Body of pancreas (tissue), 4 donors: Measurements from ENCODE around the gene TMEM107. TPM values are rescaled to one million over a fixed set of nuclear protein-coding genes. Genes with fewer than 3 reads are reported as not detected.

Source experiments
- ATAC-seq: fragments of 150-250 bp; one replicate; pipeline ENCODE4 v1.9.1; 2016
- DNase-seq, 4 donors: peaks; one replicate each; pipeline ENCODE4 v3.0.0-alpha.2; 2019
- H3K27ac ChIP-seq, 4 donors: fragments of 200-600 bp; sonication (generic); 1 replicate in 3 of 4; 2 replicates in 1 of 4; pipeline versions ENCODE4 v1.5.1 to v1.6.1; 2016 to 2019; ENCODE audit warnings: mild to moderate bottlenecking in 1 of 4, mixed read lengths in 1 of 4, moderate library complexity in 1 of 4
- H3K27me3 ChIP-seq, 2 donors: fragments of 200-600 bp; sonication (generic); one replicate each; pipeline ENCODE4 v1.6.0; 2016; ENCODE audit warnings: mild to moderate bottlenecking in 1 of 2
- H3K36me3 ChIP-seq, 2 donors: fragments of 200-600 bp; sonication (generic); replicated peaks in 1 of 2; 2 replicates each; pipeline ENCODE4 v1.5.1; 2016; ENCODE audit warnings: low read depth in 2 of 2; ENCODE audit not compliant: insufficient read depth in 1 of 2
- H3K4me1 ChIP-seq: fragments of 200-600 bp; sonication (generic); one replicate; pipeline ENCODE4 v1.6.0; 2016
- H3K4me3 ChIP-seq, 2 donors: fragments of 200-600 bp; sonication (generic); 1 replicate in 1 of 2; 2 replicates in 1 of 2; pipeline ENCODE4 v1.5.1; 2016 to 2019
- H3K9me3 ChIP-seq, 3 donors: fragments of 200-600 bp; sonication (generic); 1 replicate in 2 of 3; 2 replicates in 1 of 3; pipeline ENCODE4 v1.5.1; 2016
- POLR2A ChIP-seq, 3 donors: fragments of 450-650 bp; IDR thresholded peaks; one replicate each; pipeline ENCODE4 v1.6.1; 2016; ENCODE audit warnings: antibody characterized with exemption in 3 of 3, mild to moderate bottlenecking in 2 of 3
- WGBS, 2 donors: methylation state at CpG; one replicate each; pipeline ENCODE4 v1.1.5; 2017; 5-methylcytosine and 5-hydroxymethylcytosine counted together
- intact Hi-C: fragments of 100-400 bp; cut with DNase I; formaldehyde crosslinking; loops from one replicate; pipeline ENCODE4 v1.15.1; 2023
- total RNA-seq, 2 donors: library from RNA; depleted of rRNA; stranded (reverse); fragments of >200 nt; gene quantifications; one replicate each; pipeline ENCODE4 v1.1.0, GENCODE V29; 2016
- TF ChIP-seq, protein P1 (sequence below), 7 experiments: fragments of 450-650 bp in 4 of 7; fragments of 200-600 bp in 3 of 7; sonication (generic) in 3 of 7; IDR thresholded peaks; one replicate each; pipeline ENCODE4 v1.5.1; 2016 to 2019; ENCODE audit warnings: antibody characterized with exemption in 7 of 7

TMEM107 gene
- total RNA-seq, 2 donors from 2014 or later: 7.6 to 12.7 TPM

DNA sequence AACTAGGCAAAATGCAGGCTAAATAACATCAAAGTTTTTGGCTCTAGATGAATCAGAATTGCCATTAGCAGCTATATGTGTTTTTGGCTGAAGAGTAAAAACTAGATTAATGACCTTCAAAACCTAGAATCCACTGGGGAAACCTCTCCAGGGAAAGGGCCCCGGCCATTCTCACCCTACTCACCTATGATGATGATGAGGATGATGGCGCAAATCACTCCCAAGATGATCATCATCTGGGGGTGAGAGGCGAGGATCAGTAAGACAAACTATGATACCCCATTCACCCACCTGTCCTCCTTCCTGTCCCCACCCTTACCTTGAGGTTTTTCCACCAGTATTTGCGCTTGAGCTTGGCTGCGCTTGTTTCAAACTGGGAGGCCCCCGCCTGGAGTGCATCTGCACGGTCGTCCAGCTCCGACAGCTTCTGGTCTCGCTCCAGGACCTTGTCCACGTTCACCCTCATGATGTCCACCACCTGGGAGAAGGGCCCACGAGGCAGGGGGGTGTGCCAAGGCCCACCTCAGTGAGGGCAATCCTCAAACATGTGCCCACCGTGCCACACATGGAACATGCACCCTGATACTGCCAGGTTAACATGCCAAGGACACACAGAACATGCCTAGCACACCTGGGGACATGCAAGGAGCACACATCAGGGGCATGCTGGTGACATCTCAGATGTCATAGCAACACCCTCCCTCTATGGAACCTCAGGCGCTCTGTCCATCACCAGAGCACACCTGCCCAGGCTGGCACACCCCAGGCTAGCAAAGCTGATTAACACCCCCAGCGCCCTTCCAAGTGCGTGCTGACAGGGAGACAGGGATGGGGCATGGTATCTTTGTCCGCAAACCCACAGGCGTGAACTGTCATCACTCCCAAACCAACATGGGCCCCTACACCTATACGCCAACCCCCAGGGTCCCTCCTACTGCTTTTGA, 14.6 kb downstream of the TMEM107 start:
- Histone ChIP-seq H3K27me3 (no peaks in the 10 kb centered on the region), H3K36me3 (no peaks in the 10 kb centered on the region), H3K9me3 (no peaks in the 10 kb centered on the region), H3K4me3 (peak overlapping the region; percentile 72 to 85), H3K27ac (peak overlapping the region; percentile 90 to 99 (median 99)), H3K4me1 (peaks cover 56% of the 10 kb centered on the region)
- intact Hi-C loops: no loop called here
- DNase-seq: no peak
- TF ChIP-seq, protein P1, sequence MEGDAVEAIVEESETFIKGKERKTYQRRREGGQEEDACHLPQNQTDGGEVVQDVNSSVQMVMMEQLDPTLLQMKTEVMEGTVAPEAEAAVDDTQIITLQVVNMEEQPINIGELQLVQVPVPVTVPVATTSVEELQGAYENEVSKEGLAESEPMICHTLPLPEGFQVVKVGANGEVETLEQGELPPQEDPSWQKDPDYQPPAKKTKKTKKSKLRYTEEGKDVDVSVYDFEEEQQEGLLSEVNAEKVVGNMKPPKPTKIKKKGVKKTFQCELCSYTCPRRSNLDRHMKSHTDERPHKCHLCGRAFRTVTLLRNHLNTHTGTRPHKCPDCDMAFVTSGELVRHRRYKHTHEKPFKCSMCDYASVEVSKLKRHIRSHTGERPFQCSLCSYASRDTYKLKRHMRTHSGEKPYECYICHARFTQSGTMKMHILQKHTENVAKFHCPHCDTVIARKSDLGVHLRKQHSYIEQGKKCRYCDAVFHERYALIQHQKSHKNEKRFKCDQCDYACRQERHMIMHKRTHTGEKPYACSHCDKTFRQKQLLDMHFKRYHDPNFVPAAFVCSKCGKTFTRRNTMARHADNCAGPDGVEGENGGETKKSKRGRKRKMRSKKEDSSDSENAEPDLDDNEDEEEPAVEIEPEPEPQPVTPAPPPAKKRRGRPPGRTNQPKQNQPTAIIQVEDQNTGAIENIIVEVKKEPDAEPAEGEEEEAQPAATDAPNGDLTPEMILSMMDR (IDR thresholded peaks at IDR 0.05): no peak
- no peak for TF ChIP-seq POLR2A (IDR thresholded peaks at IDR 0.05)
- 32 to 36% methylated on average over 15 to 19 of the region's 19 CpGs for WGBS, 2 donors
- no peak for ATAC-seq

DNA sequence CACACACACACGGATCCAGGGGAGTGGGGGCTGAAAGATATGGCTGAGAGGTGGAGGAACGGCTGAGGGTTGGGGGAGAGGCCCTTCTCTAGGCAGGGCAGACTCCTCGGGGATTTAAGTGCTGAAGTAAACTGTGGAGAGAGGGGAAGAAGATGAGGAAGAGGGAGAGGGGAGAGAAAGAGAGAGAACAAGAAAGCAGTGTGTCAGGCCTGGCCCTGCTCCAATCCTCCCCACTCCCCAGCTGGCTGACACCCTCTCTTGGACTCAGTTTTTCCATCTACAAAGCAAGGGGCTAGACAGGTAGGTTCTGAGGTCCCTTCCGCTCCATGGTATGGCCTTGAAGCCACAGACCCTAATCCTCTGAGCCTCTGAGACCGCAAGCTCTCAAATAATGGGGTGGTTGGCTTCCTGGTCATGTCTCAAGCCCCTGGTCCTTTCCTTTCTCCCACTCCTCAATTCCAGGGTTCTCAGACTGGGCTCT, 15.4 kb downstream of the TMEM107 start:
- no peak for DNase-seq

DNA sequence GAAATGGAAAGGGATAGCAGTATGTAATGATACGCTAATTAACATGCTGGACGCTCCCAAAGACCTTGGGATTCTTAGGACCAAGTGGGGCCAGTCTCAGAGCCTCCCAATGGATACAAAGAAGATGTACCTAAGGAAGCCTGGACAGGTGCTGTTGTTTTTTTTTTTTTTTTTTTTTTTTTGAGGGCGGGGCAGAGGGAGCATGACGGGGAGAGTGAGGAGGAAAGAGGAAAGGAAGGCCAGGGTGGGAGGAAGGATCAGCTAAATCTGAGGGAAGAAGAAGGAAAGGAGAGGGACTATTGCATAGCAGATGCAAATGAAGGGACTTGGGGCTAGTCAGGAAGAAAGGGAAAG, 16.0 kb downstream of the TMEM107 start:
- Histone ChIP-seq H3K36me3 (no peaks in the 10 kb centered on the region), H3K4me3 (no peak overlapping the region), H3K27ac (peak overlapping the region in 3 of 4 donors; percentile 98 to 99 (median 99)), H3K9me3 (no peaks in the 10 kb centered on the region), H3K27me3 (no peaks in the 10 kb centered on the region), H3K4me1 (peaks cover 56% of the 10 kb centered on the region)
- no peak for DNase-seq
- ATAC-seq: no peak
- intact Hi-C loops: no loop called here
- 50 to 53% methylated on average over 4 of the region's 4 CpGs for WGBS, 2 donors
- TF ChIP-seq POLR2A (IDR thresholded peaks at IDR 0.05): no peak
- TF ChIP-seq, protein P1 (IDR thresholded peaks at IDR 0.05): no peak

More for the DNA sequence above, 15.4 kb downstream of the TMEM107 start:
- TF ChIP-seq, protein P1 (IDR thresholded peaks at IDR 0.05): no peak
- no peak for TF ChIP-seq POLR2A (IDR thresholded peaks at IDR 0.05)
- WGBS, 2 donors: 33 to 55% methylated on average over 4 to 5 of the region's 5 CpGs
- no peak for ATAC-seq
- Histone ChIP-seq H3K9me3 (no peaks in the 10 kb centered on the region), H3K4me1 (peaks cover 56% of the 10 kb centered on the region), H3K4me3 (no peak overlapping the region), H3K36me3 (no peaks in the 10 kb centered on the region), H3K27me3 (no peaks in the 10 kb centered on the region), H3K27ac (peak overlapping the region in 3 of 4 donors; percentile 99)
- intact Hi-C loops: no loop called here

DNA sequence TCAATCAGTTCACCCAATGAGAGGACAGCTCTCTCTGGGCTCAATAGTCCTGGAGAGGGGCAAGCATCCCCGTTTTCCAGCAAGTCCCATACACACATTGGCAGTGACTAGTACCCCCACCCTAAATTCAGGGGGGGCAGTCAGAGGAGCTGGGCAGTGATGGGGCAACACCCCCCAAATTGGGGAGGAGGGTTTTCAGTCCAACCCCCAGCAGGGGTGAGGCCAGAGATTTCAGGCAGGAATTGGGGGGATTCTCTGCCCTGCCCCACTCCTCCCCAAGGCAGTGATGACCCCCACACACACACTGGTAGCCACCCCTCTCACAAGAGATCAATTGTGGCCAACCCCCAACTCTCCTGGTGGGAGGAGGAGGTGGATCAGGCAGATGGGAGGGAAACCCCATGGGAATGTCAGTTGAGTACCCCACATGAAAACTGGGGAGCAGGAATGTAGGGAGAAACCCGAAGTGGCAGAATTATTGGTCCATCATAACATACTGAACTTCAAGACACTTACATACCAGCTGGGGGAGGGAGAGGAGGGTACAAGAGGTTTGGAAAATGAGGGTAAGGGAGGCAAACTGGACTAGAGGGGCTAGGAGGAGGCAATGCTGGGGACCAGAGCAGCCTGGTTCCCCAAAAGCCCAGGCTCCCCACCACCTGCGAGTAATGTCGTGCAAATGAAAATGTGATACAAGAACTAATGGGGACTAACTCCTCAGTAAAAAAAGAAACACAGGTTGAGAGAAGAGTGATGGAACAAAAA, 16.5 kb downstream of the TMEM107 start:
- H3K4me1 ChIP-seq: peaks cover 62% of the 10 kb centered on the region
- ATAC-seq (no peak), DNase-seq (no peak)
- WGBS, 2 donors: 68 to 75% methylated on average over 4 of the region's 4 CpGs
- no peak overlapping the region for H3K4me3 ChIP-seq
- H3K9me3 ChIP-seq: no peaks in the 10 kb centered on the region
- no peaks in the 10 kb centered on the region for H3K36me3 ChIP-seq
- H3K27ac ChIP-seq: peak overlapping the region in 3 of 4 donors; percentile 98 to 100 (median 99)
- TF ChIP-seq POLR2A (IDR thresholded peaks at IDR 0.05): no peak
- TF ChIP-seq, protein P1 (IDR thresholded peaks at IDR 0.05): no peak
- no peaks in the 10 kb centered on the region for H3K27me3 ChIP-seq
- intact Hi-C loops: no loop called here
